Measurements from ENCODE around the gene PRRC2C. TPM values are rescaled to one million over a fixed set of nuclear protein-coding genes. Genes with fewer than 3 reads are reported as not detected.

Gene PRRC2C
- polyA plus RNA-seq, 1 of the 3 experiments (the other 2 are of a cell fraction), result 39.9 TPM

- H3K9me2 ChIP-seq, result no peaks in the 10 kb centered on the region
- H3K27me3 ChIP-seq (ENCODE audit: insufficient read depth), result no peaks in the 10 kb centered on the region
- peaks cover 18% of the 10 kb centered on the region for H3K79me2 ChIP-seq (ENCODE audit: insufficient read depth)
- no peak overlapping the region for H3K4me2 ChIP-seq
- CTCF ChIA-PET, result interaction anchor here (0.7 kb wide), 1 partner anchor 216 kb away, joined by 3 read pairs; no protein-coding TSS in a partner anchor
- no peak overlapping the region for H2AFZ ChIP-seq (ENCODE audit: low read depth)
- no peak overlapping the region for H3K9ac ChIP-seq
- H3K4me3 ChIP-seq (ENCODE audit: low read depth in 2 of 2, low read length in 1 of 2), result no peak overlapping the region
- POLR2A ChIA-PET, result no interaction called here
- DNase-seq, result no peak
- peaks cover 79 to 88% of the 10 kb centered on the region in 2 experiments for H3K36me3 ChIP-seq (replicated peaks in 1 of 2; ENCODE audit: control insufficient read depth in 1 of 2, insufficient read depth in 2 of 2, low read length in 1 of 2)
- no peaks in the 10 kb centered on the region for H4K20me1 ChIP-seq (ENCODE audit: insufficient read depth)
- 98% methylated on average over 2 of the region's 2 CpGs for WGBS (ENCODE audit: low lambda C conversion rate)
- TF ChIP-seq TEAD4 (IDR thresholded peaks at IDR 0.05; ENCODE audit: borderline replicate concordance, insufficient read depth), result no peak
- TF ChIP-seq MEF2A (IDR thresholded peaks at IDR 0.05; ENCODE audit: borderline replicate concordance, low read depth), result no peak
- TF ChIP-seq REST (IDR thresholded peaks at IDR 0.05; ENCODE audit: low read depth, low read length), result no peak
- TF ChIP-seq ZBTB33 (IDR thresholded peaks at IDR 0.05; ENCODE audit: borderline replicate concordance, low read depth), result no peak
- no peak for TF ChIP-seq TCF12 (IDR thresholded peaks at IDR 0.05)
- no peak for TF ChIP-seq EZH2phosphoT487 (IDR thresholded peaks at IDR 0.05; ENCODE audit: borderline replicate concordance, low read depth)
- no peak for TF ChIP-seq NRF1 (IDR thresholded peaks at IDR 0.05; ENCODE audit: low read depth, low read length)
- TF ChIP-seq EP300 (IDR thresholded peaks at IDR 0.05; ENCODE audit: borderline replicate concordance in 1 of 2, low read depth in 1 of 2, low read length in 1 of 2), result no peak
- TF ChIP-seq FOXJ3 (CRISPR knock-in tag; IDR thresholded peaks at IDR 0.05), result no peak
- TF ChIP-seq RXRA (IDR thresholded peaks at IDR 0.05; ENCODE audit: borderline replicate concordance, low read depth), result no peak
- H3K4me1 ChIP-seq (ENCODE audit: control insufficient read depth in 1 of 2, insufficient read depth in 2 of 2, low read depth in 1 of 2, low read length in 1 of 2), result no peaks in the 10 kb centered on the region
- peaks cover 3% of the 10 kb centered on the region for H3F3A ChIP-seq (replicated peaks; ENCODE audit: insufficient read depth)
- no peak overlapping the region for H3K27ac ChIP-seq (ENCODE audit: low read depth in 2 of 2, low read length in 1 of 2)
- no peaks in the 10 kb centered on the region for H3K9me3 ChIP-seq
These were observed 97.3 kb downstream of the PRRC2C start for GRCh38 chr1:171582589-171582988.

- Histone ChIP-seq H3K36me3 (replicated peaks in 1 of 2; ENCODE audit: control insufficient read depth in 1 of 2, insufficient read depth in 2 of 2, low read length in 1 of 2) (peaks cover 81 to 90% of the 10 kb centered on the region in 2 experiments), H4K20me1 (ENCODE audit: insufficient read depth) (no peaks in the 10 kb centered on the region), H2AFZ (ENCODE audit: low read depth) (no peak overlapping the region), H3K9ac (no peak overlapping the region), H3K4me2 (no peak overlapping the region), H3K27ac (ENCODE audit: low read depth in 2 of 2, low read length in 1 of 2) (no peak overlapping the region), H3K4me3 (ENCODE audit: low read depth in 2 of 2, low read length in 1 of 2) (no peak overlapping the region), H3K4me1 (ENCODE audit: control insufficient read depth in 1 of 2, insufficient read depth in 2 of 2, low read depth in 1 of 2, low read length in 1 of 2) (no peaks in the 10 kb centered on the region; a peak in 1 of 4 replicates), H3K79me2 (ENCODE audit: insufficient read depth) (peaks cover 18% of the 10 kb centered on the region), H3K9me2 (no peaks in the 10 kb centered on the region), H3K9me3 (no peaks in the 10 kb centered on the region), H3K27me3 (ENCODE audit: insufficient read depth) (no peaks in the 10 kb centered on the region), H3F3A (replicated peaks; ENCODE audit: insufficient read depth) (peaks cover 3% of the 10 kb centered on the region)
- TF ChIP-seq FOXJ3 (CRISPR knock-in tag; IDR thresholded peaks at IDR 0.05), result no peak
- no peak for TF ChIP-seq TEAD4 (IDR thresholded peaks at IDR 0.05; ENCODE audit: borderline replicate concordance, insufficient read depth)
- TF ChIP-seq MAX (IDR thresholded peaks at IDR 0.05; ENCODE audit: low read depth), result no peak
- TF ChIP-seq RXRA (IDR thresholded peaks at IDR 0.05; ENCODE audit: borderline replicate concordance, low read depth), result no peak
- TF ChIP-seq RFX5 (IDR thresholded peaks at IDR 0.05; ENCODE audit: low read length), result no peak
- TF ChIP-seq SMC3 (IDR thresholded peaks at IDR 0.05; ENCODE audit: low read depth, low read length), result no peak
- no peak for TF ChIP-seq EP300 (IDR thresholded peaks at IDR 0.05; ENCODE audit: borderline replicate concordance in 1 of 2, low read depth in 1 of 2, low read length in 1 of 2)
- DNase-seq, result no peak
- ChIA-PET CTCF (no interaction called here), POLR2A (no interaction called here)
- 94% methylated on average over 1 of the region's 1 CpG for WGBS (ENCODE audit: low lambda C conversion rate)
These were observed 98.4 kb downstream of the PRRC2C start for GRCh38 chr1:171583591-171584201.

Data from SK-N-SH (cell line).